Skin of body (tissue), 2 donors: ENCODE data around the gene POPDC2. TPM values are rescaled to one million over a fixed set of nuclear protein-coding genes. Genes with fewer than 3 reads are reported as not detected.

Source experiments
- DNase-seq: peaks from one replicate; lab custom pipeline; 2025; lab: John Stamatoyannopoulos, UW
- total RNA-seq: library from RNA; depleted of rRNA; stranded (reverse); fragments of >200 nt; gene quantifications from one replicate; pipeline ENCODE4 v1.2.3, GENCODE V29; 2014

The POPDC2 gene
- total RNA-seq, 1 donor from 2014 or later, result 5.5 TPM

DNA sequence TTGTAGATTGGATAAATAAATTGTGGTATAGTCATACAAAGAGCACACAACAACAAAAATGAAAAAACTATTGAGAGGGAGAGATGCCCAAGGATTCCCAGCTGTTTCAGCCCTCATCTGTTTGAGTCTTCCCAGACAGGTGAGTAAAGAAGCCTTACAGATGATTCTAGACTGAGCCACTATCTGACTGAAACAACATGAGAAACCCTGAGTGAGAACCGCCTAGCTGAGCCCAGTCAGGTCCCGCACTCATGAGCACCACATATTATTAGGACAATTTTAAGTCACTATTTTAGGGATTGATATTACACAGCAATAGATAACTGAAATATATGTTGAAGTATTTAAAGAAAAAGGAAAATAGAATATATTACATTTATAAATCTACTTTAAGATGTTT, 19.0 kb downstream of the POPDC2 start:
- no peak for DNase-seq

- no peak for DNase-seq
Observed at GRCh38 chr3:119639494-119640350, 20.7 kb downstream of the POPDC2 start.

- DNase-seq, result peak; percentile 15
Observed at GRCh38 chr3:119637679-119638477, 22.5 kb downstream of the POPDC2 start.

- DNase-seq, result no peak
Observed at GRCh38 chr3:119636891-119637611, 23.3 kb downstream of the POPDC2 start.

DNA sequence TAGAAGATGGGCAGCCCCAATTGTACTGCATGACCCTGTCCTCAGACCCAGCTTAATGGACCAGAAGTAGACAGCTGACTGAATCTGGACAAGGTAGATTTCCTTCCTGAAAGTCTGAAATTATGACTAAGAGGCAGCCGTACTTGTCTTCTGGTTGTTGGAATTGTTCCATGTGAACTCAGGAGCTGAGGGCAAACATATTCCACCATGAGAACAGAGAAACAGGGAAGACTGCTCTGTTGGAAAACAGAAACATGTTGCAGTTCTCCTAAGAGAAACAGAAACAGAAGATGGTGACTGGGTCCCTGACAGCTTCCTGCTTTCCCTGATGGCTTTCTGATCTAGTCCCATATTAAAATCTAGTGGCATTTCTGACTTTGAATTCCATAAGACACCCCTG, 24.1 kb downstream of the POPDC2 start:
- DNase-seq, result no peak

DNA sequence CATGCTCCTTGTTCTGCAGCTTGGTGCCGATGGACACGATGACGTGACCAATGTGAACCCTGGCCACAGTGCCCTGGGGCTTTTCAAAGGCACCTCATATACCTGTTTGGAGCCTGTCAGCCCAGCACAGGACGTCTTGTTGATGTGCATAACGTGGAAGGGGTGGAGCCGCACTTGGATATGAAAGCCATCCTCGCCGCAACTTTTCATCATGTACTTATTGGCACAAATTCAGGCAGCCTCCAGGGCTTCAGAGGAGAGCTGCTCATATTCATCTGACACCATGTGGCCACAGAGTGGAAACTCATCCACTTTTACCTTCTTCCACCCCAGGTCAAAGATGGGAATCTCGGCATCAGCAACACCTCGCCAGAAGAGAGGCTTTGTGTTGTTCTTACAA, 24.7 kb downstream of the POPDC2 start:
- DNase-seq, result no peak

GRCh38 chr3:119632829-119633228, 27.6 kb downstream of the POPDC2 start:
- no peak for DNase-seq

GRCh38 chr3:119632216-119632615, 28.2 kb downstream of the POPDC2 start:
- DNase-seq, result no peak

DNA sequence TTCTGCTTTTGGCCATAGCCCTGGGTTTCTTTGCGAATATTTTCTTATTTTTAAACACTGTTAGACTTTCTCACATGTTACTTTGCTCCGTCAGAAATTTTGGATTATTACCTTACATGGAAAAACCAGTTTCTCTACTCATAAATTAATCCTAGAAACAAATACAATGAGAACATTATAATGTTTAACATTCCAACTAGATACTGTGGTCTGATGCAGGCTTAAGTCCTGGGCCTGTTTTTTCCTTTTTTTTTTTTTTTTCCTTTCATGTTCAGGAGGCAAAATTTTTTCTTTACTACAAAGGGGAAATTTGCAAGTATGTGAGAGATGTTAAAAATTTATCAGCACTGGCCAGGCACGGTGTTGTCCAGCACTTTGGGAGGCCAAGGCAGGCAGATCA, 28.9 kb downstream of the POPDC2 start:
- no peak for DNase-seq

DNA sequence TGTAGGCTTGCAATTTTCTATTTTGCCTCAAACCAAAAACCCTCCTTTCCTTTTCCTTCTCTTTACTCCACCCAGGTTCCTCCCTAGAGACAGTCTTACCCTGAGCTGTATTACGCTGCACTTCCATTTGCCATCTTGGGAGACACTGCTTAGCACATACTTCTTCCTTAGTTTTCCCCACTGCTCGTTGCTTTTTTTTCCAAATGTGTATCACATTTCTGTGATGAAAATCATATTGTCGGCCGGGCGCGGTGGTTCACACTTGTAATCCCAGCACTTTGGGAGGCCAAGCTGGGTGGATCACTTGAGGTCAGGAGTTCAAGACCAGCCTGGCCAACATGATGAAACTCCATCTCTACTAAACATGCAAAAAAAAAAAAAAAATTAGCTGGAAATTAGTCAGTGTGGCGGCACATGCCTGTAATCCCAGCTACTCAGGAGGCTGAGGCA, 29.5 kb downstream of the POPDC2 start:
- DNase-seq, result no peak

DNA sequence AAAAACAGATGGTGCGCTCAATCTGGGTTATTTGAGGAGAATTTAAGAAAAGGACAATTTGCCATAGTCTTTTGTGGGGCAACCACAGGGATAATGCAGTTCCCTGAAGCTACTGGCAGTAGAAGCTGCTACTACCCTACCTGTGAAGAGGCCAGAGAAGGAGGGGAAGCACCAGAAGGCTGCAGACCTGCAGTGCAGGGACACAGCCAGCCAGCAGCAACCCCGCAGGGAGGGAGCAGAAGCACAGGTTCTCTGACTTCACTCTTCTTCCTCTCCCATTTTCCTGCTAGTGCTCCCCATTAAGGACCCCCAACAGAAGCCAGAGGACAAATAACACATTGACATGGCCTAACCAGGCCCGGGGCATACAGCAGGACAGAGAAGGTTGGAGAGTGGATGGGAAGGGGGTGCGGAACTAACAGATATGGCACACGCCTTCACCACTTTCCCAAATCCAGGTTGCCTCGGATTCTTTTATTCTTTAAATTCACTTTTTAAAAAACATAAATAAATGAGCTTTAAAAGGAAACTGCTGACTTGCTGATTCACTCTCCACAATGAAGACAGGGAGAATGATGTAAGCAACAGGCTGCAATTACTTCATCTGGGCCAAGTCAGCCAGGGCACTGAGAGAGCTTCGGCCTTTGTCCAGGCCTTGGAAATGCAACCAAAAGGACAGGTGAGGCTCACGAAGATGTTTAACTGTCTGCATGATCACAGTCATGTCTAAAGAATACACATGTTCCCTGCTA, 30.1 kb downstream of the POPDC2 start:
- DNase-seq, result no peak

DNA sequence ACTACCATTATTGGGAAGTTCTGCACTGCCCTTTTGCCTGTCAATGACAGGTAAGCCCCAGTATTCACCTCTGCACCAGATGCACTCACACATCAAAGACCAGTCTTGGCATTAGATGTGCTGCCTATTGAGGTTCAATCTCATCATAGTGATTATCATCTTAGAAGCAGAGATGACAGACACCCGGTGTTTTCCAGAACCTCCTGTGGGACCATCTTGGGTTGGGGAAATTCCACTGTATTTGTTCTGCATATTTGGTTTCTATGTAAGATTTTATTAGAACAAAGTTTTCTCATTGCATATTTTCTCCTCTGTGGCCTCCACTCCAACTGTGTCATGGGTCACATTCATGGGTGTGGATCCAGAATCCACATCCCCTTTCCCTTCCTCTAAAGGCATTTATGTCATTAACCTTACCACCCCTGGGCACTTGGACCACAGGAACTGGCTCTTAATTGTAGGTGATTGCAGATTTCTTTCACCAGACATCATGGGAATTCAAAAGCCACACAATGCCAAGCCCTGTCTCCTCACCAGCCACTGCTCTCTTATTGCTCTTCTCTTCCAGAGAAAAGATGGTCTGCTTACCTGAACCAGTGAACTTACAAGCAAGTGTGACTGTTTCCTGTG, 31.5 kb downstream of the POPDC2 start:
- DNase-seq, result no peak

DNA sequence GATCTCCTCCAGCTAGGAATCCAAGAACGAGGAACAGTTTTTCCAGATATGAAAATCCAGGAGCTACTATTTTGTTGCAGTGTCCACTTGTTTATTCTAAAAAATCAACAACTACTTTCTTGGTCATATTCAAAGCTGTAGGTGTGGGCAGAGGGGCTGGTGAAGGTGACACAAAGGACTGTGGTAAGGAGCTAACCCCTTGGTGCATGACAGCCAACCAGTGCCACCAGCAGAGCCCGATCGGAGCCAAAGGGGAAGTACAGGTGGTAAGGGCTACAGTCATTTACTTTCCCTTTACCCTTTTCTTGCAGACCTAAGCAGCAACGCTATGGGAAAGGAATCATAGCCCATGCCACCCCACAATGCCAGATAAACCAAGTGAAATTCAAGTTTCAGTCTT, 32.0 kb downstream of the POPDC2 start:
- DNase-seq, result no peak

GRCh38 chr3:119627461-119627860, 32.9 kb downstream of the POPDC2 start:
- no peak for DNase-seq

GRCh38 chr3:119626196-119626595, 34.2 kb downstream of the POPDC2 start:
- no peak for DNase-seq

DNA sequence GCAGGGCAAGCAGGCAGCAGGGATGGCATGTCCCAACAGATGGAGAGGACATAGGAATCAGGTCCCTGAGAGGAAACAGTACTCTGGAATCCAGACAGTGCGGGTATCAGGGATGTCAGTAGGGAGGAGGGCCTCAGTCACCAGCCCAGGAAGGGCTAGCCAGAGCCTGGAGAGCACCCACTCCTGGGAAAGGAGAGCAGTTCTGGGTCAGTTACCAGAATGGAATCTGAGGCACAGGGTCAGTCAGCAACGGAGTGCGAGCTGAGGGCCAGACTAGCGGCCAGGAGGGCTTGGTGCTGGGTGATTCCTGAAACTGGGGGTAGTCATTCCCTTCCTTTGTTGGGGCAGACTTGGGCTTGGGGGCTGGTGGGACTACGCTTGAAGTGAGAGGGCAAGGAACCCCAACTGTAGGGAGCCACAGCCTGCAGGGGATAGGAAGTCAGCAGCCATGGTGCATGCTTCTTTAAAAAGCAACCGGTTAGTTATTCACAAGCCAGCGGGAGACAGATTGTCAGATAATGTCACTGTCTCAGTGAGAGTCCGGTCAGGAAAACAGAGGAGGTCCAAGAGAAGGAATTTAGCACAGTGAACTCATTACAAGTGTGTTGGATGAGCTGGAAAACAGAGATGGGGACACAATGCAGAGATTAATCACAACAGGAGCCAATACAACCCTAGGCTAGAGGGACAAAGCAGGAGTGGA, 34.8 kb downstream of the POPDC2 start:
- no peak for DNase-seq

DNA sequence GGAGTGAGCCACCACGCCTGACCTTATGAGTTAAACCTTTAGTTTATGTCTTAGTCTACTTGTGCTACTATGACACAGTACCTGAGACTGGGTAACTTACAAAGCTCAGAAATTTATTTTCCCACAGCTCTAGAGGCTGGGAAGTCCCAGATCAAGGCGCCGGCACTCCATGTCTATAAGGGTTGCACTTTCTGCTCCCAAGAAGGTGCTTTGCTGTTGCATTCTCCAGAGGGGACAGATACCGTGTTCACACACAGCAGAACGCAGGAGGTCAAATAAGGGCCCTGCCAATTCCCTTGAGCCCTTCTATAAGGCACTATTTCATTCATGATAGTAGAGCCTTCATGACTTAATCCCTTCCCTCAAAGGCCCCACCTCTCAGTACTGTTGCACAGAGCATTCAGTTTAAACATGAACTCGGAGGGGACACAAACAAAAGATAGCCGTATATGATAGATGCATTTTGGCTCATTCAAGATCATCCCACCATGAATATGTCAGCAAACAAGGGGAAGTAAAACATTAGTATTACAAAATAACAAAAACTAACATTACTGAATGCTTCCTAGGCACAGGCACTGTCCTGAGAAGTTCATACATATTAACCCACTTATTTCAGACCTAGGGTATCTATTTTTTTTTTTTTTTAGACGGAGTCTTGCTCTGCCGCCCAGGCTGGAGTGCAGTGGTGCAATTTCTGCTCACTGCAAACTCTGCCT, 36.2 kb downstream of the POPDC2 start:
- DNase-seq, result no peak

GRCh38 chr3:119620899-119621298, 39.5 kb downstream of the POPDC2 start:
- no peak for DNase-seq

DNA sequence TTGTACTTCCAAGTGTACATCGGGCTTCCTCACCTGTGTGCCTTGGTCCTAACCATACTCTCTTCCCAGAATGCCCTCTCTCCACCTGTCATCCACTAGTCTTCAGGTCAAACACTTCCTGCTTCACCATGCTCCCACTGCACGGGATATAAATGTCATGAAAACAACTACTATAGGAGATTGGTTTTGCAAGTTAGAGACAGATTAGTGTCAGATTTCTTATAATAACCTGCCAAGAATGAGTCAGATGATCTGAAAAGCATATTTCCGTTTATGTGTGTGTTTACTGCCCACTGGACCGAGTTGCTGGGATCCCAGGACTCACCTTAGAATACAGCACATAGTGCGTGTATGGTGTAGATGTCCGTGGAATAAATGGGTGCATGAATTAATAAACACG, 41.3 kb downstream of the POPDC2 start:
- DNase-seq, result no peak
